ENCODE data around the gene SERPINE3.

DNA sequence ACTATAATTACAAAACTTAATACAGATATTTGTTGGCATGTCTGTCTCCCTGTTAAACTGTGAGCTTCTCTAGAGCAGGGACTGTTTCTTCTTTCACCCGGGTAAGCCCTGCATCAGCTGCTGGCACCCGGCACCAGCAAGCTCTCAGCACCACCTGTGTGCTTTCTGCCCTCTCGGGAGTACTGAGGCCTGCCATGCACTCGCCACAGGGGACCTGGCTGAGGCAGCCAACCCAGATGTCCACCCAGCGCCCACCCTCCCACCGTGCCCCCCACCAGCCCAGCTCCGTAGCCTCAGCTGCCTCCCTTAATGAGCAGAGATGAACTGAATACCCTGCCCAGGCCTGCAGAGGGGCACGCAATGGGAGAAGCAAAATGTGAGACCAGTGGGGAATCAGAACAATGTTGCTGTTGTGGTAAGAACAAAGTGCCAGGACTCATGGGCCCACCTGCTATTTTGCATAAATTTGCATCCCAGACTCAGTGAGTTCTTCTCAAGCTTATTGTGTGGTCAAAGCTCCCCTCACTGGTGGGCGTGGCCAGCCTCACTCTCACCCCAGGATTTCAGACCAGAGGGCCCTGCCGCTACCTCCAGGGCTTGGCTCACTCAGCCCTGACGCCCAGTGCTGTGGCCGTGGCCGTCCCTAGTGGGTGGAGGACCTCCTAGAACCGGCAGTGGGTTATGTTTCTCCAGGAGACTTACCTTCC lies 14.6 kb upstream of the SERPINE3 start:
- TF ChIP-seq SIN3A (IDR thresholded peaks at IDR 0.05; ENCODE audit: borderline replicate concordance, low read depth, low read length): no peak
- TF ChIP-seq, protein P1, sequence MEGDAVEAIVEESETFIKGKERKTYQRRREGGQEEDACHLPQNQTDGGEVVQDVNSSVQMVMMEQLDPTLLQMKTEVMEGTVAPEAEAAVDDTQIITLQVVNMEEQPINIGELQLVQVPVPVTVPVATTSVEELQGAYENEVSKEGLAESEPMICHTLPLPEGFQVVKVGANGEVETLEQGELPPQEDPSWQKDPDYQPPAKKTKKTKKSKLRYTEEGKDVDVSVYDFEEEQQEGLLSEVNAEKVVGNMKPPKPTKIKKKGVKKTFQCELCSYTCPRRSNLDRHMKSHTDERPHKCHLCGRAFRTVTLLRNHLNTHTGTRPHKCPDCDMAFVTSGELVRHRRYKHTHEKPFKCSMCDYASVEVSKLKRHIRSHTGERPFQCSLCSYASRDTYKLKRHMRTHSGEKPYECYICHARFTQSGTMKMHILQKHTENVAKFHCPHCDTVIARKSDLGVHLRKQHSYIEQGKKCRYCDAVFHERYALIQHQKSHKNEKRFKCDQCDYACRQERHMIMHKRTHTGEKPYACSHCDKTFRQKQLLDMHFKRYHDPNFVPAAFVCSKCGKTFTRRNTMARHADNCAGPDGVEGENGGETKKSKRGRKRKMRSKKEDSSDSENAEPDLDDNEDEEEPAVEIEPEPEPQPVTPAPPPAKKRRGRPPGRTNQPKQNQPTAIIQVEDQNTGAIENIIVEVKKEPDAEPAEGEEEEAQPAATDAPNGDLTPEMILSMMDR (IDR thresholded peaks at IDR 0.05): no peak
- TF ChIP-seq NRF1 (IDR thresholded peaks at IDR 0.05; ENCODE audit: low read depth, low read length): no peak
- TF ChIP-seq, protein P2, sequence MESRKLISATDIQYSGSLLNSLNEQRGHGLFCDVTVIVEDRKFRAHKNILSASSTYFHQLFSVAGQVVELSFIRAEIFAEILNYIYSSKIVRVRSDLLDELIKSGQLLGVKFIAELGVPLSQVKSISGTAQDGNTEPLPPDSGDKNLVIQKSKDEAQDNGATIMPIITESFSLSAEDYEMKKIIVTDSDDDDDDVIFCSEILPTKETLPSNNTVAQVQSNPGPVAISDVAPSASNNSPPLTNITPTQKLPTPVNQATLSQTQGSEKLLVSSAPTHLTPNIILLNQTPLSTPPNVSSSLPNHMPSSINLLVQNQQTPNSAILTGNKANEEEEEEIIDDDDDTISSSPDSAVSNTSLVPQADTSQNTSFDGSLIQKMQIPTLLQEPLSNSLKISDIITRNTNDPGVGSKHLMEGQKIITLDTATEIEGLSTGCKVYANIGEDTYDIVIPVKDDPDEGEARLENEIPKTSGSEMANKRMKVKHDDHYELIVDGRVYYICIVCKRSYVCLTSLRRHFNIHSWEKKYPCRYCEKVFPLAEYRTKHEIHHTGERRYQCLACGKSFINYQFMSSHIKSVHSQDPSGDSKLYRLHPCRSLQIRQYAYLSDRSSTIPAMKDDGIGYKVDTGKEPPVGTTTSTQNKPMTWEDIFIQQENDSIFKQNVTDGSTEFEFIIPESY (IDR thresholded peaks at IDR 0.05; ENCODE audit: borderline replicate concordance, low read depth): no peak
- no peak for TF ChIP-seq MAX (IDR thresholded peaks at IDR 0.05; ENCODE audit: low read depth)
- TF ChIP-seq RCOR1 (IDR thresholded peaks at IDR 0.05; ENCODE audit: low read length): no peak
- TF ChIP-seq RAD21 (IDR thresholded peaks at IDR 0.05; ENCODE audit: low read length): no peak
- TF ChIP-seq USF2 (IDR thresholded peaks at IDR 0.05; ENCODE audit: borderline replicate concordance, low read depth, low read length): no peak
- no peak for TF ChIP-seq EP300 (IDR thresholded peaks at IDR 0.05; ENCODE audit: borderline replicate concordance in 1 of 2, low read depth in 1 of 2, low read length in 1 of 2)
- no peak for TF ChIP-seq POLR2AphosphoS5 (IDR thresholded peaks at IDR 0.05; ENCODE audit: low read depth, low read length)
- TF ChIP-seq YY1 (IDR thresholded peaks at IDR 0.05; ENCODE audit: low read depth): no peak
- TF ChIP-seq, protein P3, sequence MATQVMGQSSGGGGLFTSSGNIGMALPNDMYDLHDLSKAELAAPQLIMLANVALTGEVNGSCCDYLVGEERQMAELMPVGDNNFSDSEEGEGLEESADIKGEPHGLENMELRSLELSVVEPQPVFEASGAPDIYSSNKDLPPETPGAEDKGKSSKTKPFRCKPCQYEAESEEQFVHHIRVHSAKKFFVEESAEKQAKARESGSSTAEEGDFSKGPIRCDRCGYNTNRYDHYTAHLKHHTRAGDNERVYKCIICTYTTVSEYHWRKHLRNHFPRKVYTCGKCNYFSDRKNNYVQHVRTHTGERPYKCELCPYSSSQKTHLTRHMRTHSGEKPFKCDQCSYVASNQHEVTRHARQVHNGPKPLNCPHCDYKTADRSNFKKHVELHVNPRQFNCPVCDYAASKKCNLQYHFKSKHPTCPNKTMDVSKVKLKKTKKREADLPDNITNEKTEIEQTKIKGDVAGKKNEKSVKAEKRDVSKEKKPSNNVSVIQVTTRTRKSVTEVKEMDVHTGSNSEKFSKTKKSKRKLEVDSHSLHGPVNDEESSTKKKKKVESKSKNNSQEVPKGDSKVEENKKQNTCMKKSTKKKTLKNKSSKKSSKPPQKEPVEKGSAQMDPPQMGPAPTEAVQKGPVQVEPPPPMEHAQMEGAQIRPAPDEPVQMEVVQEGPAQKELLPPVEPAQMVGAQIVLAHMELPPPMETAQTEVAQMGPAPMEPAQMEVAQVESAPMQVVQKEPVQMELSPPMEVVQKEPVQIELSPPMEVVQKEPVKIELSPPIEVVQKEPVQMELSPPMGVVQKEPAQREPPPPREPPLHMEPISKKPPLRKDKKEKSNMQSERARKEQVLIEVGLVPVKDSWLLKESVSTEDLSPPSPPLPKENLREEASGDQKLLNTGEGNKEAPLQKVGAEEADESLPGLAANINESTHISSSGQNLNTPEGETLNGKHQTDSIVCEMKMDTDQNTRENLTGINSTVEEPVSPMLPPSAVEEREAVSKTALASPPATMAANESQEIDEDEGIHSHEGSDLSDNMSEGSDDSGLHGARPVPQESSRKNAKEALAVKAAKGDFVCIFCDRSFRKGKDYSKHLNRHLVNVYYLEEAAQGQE (IDR thresholded peaks at IDR 0.05; ENCODE audit: low read depth, low read length): no peak
- no peak for TF ChIP-seq PBX3 (IDR thresholded peaks at IDR 0.05)

All from SK-N-SH (cell line).